ENCODE data around the gene NACA2.

NACA2 gene

GRCh38 chr17:61545335-61545938, 45.6 kb downstream of the NACA2 start:
- in situ Hi-C loops (cut with MboI; ENCODE audit: low sequenced_read_pairs, unreplicated experiment): no loop called here

GRCh38 chr17:61543786-61544415, 47.1 kb downstream of the NACA2 start:
- in situ Hi-C loops (cut with MboI; ENCODE audit: low sequenced_read_pairs, unreplicated experiment): no loop called here
- no peak for TF ChIP-seq CTCF (IDR thresholded peaks at IDR 0.05; ENCODE audit: borderline replicate concordance, control extremely low read depth, extremely low read depth, insufficient read depth, missing control alignments)
- no peak for DNase-seq (ENCODE audit: low spot score)

More at GRCh38 chr17:61545335-61545938, 45.6 kb downstream of the NACA2 start:
- no peak for TF ChIP-seq CTCF (IDR thresholded peaks at IDR 0.05; ENCODE audit: borderline replicate concordance, control extremely low read depth, extremely low read depth, insufficient read depth, missing control alignments)
- no peak for DNase-seq (ENCODE audit: low spot score)

GRCh38 chr17:61542027-61542426, 49.0 kb downstream of the NACA2 start:
- no peak for DNase-seq (ENCODE audit: low spot score)
- no peak for TF ChIP-seq CTCF (IDR thresholded peaks at IDR 0.05; ENCODE audit: borderline replicate concordance, control extremely low read depth, extremely low read depth, insufficient read depth, missing control alignments)
- in situ Hi-C loops (cut with MboI; ENCODE audit: low sequenced_read_pairs, unreplicated experiment): no loop called here

GRCh38 chr17:61540874-61541273, 50.1 kb downstream of the NACA2 start:
- in situ Hi-C loops (cut with MboI; ENCODE audit: low sequenced_read_pairs, unreplicated experiment): no loop called here
- no peak for TF ChIP-seq CTCF (IDR thresholded peaks at IDR 0.05; ENCODE audit: borderline replicate concordance, control extremely low read depth, extremely low read depth, insufficient read depth, missing control alignments)

More at GRCh38 chr17:61540874-61541273, 50.1 kb downstream of the NACA2 start:
- no peak for DNase-seq (ENCODE audit: low spot score)

All from GM13976 (cell line).